Activated CD8-positive, alpha-beta memory T cell treated with anti-CD3 and anti-CD28 coated beads for 1 hour (primary cell): Measurements from ENCODE around the gene GSTA4.
"Not testable (repeated sequence)": the region's sequence is repeated elsewhere in the genome, so short reads cannot be mapped to it uniquely, and the experiment has no call there.

Experiments
- DNase-seq, 2 donors: peaks; one replicate each; pipeline ENCODE4 v3.0.0-alpha.2; 2020; ENCODE audit warnings: low read depth in 1 of 2; ENCODE audit errors: extremely low read depth in 1 of 2

GSTA4 gene

DNA sequence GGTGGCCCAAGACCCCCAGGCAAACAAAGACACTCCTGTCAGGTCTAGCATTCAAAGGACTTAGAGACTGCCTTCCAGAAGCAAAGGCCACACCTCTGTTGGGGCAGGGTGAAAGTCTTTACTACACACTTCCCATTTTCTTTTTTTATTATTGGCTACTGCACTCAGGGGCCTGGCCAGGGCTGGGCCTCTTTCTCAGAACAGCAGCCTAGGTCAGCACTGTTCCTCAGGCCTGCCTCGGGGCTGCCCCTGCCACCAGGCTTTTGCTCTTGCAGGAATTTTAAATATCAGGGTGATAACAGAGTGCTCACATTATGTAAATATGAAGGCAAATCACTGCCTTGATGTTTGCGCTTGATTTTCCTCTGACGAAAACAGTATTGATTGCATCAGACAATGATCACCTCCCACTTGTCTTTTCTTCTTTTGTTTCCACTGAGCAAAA lies 18.5 kb downstream of the GSTA4 start:
- DNase-seq: no peak

DNA sequence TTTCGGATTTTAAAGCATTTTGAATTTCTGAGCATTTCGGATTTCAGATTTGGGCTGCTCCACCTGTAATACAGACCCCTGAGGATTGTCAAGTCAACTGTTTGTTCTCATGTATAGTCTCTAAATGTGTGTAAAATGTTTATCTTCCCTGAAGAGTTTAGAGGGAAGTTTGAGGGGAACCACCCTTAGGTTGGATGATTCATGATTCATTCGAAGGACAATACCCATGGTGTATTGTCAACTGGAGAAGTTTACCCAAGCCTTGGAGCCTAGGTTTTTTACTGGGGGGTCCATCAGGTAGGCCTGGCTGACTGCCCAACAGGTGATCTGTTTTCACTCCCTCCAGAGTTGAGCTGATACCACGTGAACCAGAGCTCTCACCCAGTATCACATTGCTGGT lies 18.9 kb downstream of the GSTA4 start:
- no peak for DNase-seq

DNA sequence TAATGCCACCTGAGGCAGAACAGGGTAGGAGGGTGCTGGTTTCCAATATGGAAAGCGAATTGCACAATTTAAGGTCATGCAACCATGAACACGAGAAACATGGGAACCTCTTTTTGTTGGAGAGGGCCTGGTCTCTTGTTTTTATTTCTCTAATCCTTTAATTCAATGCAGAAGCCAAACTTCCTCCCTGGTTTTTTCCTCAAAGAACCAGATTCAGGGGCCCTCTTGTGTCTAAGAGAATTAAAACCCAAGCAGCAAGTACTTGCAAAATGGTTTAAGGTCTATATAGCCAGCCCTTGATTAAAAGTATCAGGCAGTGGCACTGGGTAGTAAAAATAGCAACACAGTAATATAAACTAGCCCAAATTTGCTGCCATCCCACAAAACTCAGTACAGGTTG lies 19.5 kb downstream of the GSTA4 start:
- no peak for DNase-seq

DNA sequence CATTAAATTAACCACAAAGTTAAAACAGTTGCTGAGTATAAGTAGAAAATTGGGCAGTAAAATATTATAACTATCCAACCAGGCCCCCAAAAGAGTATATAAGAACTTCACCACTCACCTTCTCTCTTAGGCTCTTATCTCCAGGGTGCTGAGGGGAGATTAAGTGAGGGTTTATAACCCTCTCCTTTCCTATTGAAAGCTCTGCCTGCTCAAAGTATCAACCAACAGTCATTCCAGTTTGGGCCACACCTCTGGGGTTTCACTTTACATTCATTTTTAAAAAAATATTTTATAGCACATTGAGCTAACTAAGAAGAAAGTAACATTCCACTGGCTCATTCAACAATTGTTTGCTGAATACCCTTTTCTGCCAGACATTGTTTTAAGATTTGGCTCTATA lies 22.1 kb downstream of the GSTA4 start:
- no peak for DNase-seq

DNA sequence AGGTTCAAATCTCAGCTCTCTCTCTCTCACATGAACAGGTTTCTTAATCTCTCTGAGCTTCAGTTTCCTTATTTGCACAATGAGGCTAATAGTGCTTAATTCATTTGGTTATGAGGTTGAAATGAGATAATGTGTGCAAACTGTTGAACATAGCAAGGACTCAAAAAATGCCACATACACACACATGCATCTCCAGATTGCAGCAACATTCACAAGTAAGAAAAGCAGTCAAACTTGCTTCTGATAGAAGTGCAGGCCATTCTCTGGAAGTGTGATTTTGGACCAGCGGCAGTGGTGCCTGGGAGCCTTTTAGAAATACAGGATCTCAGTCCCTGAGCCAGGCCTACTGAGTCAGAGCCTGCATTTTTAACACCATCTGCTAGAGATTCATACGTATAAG lies 25.7 kb downstream of the GSTA4 start:
- DNase-seq: no peak

DNA sequence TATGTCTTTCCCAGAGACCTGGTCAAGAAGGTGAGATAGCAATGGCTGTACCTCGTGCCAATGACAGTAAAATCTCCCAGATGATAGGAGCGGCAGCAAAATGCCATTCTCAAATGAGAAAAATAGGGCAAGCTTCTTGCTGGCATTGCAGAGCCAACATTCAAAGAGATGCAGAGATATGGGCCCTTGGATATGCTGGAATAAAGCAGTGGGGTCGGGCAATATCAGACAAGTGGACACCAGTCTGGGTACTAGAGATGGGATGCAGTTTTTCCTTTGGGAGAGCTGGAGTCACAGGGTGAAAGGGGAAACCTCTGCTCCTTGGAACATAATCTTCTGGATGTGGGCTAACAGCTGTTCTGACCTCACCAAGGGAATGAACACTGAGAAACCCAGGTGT lies 29.0 kb downstream of the GSTA4 start:
- no peak for DNase-seq

DNA sequence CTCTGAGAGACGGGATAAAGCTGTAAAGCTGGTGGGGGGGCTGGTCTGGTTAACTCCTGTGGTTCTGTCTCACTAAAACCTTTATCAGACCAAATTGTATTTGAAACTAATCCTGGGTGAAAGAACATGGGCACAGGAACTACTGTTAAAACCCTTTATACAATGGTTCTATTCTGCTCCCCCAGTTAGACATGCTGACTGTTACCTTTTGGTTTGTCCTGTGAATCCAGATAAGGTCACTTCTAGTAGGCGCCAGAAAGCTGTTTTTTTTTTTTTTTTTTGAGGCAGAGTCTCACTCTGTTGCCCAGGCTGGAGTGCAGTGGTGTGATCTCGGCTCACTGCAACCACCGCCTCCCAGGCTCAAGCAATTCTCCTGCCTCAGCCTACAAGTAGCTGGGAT lies 29.7 kb downstream of the GSTA4 start:
- no peak for DNase-seq

DNA sequence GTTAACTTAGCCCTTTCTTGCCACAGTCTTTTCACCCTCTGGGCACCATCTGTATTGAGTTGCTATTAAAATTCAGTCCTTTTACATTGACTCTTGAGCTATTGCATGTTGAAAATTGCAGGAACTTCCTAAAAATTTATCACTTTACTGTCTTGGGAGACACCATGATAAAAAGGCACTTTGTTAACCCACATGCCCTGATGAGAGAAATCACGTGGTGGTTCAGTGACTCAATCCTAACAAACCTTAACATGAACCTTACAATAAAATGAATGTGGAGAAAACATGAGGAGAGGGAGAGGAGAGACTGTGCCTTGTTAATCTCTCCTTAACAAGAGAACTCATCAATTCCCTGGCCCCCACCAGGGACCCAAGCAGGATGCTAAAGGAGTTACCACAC lies 30.8 kb downstream of the GSTA4 start:
- DNase-seq: no peak

DNA sequence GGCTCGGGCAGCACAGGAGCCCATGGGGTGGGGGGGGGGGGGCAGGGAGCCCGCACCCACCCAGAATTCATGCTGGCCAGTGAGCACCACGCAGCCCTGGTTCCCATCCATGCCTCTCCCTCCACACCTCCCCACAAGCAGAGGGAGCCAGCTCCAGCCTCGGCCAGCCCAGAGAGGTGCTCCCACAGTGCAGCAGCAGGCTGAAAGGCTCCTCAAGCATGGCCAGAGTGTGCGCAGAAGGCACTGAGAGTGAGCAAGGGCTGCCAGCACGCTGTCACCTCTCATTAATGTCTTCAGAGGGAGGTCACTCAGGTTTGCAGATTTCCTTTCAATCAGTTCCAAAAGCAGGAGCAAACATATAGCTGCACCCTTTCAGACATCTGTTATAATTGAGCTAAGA lies 32.4 kb downstream of the GSTA4 start:
- no peak for DNase-seq

DNA sequence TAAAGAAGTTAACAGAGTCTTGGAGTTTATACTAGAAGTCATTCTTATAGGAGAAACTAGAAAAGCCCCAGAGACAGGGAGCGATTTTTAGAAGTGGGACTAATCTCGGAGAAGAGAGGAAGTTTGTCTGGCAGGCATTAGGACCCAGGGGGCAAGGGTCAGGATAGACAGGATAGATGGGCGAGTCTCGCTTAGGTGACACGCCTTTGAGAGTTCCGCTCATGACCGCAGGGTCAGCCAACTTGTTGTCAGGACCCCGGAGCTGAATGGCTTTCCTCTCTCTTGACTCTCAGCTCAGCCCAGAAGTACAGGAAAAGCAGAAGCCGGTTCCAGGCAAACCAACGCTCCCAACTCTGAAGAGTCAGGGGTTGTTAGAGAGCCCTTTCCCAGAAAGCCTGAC lies 34.1 kb downstream of the GSTA4 start:
- DNase-seq: not testable (repeated sequence)

DNA sequence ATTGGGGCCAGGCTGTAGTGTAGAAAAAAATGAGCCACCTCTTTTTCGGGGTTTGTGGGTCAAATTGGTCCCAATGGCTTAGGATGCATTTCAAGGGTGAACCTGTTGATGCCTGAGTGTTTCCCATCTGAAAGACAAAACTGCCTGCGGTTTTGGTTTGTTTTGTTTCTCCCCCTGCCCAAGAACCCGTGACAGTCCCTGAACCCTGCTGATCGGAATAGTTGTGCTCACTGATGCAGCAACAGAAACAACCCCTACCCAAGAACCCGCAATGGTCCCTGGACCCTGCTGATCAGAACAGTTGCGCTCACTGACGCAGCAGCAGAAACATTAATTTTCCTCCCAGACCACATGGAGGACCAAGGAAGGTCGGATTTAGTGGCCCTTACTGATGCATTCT lies 34.9 kb downstream of the GSTA4 start:
- DNase-seq: not testable (repeated sequence)

DNA sequence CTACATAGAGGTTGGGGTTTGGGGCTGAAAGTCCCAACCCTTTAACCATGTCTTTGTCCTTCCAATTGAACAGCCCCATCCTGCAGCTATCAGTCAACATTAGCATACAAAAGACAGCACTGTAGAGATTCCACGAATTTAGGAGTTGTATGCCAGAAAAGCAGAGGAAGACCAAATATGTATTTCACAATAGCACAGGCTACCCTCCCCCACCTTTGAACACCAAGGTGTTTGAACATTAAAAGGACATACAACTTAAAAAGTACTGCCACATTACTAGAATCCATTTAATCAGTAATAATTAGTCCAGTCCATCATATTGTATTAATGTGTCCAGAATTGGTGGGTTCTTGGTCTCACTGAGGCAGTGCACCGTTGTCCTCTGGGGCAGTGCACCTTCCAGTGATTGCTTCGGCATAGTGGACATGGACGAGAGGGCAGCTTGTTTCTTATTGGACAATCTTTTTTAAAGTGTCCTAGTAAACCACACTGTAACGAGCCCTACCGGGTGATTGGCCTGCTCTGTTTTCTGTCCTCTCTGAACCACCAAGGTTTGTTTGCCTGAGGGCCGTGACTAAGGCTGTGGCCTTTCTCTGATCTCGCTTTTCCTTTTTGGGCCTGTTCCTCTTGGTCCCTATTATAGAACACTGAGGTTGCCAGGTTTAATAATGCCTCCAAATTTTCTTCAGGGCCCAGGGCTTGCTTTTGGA lies 36.4 kb downstream of the GSTA4 start:
- DNase-seq: no peak

DNA sequence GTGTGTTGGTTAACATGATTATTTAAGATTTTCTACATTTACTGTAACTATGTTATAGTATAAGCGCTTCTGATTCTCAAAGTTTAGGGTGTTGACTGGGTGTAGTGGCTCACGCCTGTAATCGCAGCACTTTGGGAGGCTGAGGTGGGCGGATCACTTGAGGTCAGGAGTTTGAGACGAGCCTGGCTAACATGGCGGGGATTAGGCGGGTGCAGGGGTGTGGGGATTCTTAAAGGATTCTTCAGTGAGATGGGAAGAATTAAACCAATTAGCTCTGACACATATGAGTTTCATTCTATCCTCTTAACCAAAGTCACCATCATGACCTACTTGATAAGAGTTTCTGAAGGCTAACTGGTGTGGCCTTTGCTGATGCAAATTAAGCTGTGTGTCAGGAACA lies 39.2 kb downstream of the GSTA4 start:
- no peak for DNase-seq

DNA sequence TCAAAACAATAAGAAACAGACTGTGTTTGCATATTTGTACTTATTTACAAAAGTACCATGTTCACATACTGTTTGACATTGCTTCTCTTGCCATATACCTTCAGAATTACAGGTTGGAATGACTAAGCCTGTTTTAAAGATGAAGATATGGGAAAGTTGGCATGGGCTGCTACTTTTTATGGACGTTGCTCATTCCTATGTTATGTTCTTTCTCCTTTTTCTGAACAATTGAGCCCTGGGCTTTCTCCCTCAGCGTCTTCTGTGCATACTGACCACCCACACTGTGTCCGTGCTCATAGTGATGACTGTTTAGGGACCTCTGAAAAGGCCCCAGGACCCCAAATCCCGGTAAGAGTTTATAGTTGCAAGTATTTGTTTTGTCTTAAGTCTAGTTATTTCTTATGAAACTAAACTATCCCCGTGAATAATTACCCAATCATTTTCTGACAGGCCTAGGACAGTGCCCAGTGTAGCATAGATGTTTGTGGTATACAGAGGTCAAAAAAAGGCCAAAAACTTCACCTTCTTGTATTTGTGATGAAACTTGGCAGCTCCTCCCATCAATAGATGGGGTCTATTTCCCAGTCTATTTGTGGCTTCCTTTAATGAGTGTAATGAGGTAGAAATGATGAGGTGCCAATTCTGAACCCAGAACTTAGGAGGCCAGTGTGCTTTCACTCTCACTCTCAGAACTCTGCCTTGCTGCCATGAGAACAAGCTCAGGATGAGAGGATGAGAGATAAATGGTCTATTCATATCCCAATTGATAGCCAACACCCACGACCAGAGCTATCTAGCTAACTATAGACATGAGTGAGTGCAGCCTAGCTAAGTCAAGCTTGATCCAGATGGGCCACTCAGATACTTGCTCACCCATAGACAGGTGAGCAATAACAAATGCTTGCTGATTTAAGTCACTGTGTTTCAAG lies 40.9 kb downstream of the GSTA4 start:
- DNase-seq: no peak

DNA sequence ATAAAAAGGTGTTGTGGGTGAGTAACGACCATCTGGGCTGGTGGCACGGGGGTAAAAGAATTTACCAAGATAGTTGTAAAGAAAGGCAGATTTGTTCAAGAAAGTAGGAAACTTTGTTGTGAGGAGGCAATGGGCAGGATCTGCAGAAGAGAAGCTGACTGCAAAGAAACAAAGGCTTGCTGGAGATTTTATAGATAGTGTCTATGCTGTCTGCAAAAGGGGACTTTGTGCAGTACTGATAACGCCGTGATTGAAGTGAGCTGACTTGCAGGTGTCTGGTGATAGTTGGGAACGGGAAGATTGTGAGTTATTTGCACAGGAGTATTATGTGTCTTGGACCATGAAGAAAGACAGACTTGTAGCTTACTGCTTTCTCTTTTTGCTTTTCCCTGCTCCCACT lies 48.8 kb downstream of the GSTA4 start:
- DNase-seq: no peak

DNA sequence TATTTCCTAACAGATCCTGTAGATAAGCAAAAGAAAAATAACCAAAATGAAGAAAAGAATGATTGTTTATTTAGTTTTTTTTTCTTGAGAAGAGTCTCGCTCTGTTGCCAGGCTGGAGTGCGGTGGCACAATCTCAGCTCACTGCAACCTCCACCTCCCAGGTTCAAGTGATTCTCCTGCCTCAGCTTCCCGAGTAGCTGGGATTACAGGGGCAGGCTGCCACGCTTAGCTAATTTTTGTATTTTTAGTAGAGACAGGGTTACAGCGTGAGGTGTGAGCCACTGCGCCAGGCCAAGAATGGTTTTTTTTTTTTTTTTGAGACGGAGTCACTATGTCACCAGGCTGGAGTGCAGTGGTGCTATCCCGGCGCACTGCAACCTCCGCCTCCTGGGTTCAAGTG lies 52.3 kb downstream of the GSTA4 start:
- DNase-seq: not testable (repeated sequence)

DNA sequence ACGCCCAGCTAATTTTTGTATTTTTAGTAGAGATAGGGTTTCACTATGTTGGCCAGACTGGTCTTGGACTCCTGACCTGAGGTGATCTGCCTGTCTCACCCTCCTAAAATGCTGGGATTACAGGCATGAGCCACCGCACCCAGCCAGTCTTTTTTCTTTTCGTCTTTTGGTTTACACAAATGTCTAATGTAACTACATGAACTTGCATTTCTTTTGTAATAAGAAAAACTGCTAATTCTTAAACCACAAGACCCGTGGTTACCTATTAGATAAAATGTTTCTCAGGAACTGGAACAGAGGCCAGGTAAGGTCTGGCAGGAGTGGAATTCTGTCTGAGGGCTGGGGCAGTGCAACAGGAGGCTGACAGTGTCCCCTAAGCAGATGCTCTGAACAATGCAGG lies 52.9 kb downstream of the GSTA4 start:
- DNase-seq: no peak

DNA sequence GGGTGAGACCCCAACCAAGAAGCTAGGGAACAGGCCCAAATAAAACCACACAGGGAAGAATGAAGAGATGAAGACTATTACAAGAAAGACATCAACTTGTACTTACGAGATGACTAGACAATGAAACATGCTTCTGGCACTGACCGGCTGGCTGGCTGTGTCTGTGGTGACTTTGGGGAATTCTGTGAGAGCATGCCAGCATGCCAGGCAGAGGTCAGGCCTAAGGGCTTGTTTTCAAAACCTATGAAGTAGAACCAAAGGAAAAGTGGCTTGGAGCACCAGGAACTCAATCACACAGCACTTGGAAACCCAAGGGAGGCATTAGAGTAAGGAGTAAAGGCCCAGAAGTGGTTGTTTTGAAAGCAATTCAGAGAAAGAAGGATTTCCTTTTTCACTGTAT lies 57.2 kb downstream of the GSTA4 start:
- no peak for DNase-seq

DNA sequence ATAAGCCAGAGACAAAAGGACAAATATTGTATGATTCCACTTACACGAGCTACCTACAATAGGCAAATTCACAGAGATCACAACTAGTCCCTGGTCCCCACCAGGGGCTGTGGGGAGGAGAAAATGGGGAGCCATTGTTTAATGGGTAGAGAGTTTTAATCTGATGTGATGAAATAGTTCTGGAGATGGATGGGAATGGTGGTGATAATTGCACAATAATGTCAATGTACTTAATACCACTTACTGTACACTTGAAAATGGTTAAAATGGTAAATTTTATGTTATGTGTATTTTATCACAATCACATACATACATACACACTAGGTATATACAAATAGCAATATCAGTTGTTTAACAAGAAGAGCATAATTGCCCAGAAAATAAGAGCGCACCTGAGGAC lies 61.3 kb downstream of the GSTA4 start:
- DNase-seq: no peak

DNA sequence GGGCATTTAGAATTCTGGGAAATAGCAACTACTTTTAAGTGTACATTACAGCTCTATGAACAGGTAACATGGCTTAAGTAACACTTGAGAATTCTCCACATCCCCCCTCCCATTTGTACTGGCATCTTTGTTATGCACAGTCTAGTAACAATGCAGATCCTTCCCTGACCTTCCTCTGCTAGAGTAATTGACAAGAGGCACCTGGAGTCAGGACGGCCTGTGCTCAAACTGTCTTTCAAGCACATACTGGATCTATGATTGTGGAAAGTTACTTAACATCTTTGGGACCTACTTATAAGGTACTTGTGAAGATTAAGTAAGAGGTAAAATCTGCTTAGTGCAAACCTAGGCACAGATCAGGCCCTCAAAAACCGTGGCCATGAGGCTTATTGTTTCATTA lies 63.7 kb downstream of the GSTA4 start:
- DNase-seq: no peak

DNA sequence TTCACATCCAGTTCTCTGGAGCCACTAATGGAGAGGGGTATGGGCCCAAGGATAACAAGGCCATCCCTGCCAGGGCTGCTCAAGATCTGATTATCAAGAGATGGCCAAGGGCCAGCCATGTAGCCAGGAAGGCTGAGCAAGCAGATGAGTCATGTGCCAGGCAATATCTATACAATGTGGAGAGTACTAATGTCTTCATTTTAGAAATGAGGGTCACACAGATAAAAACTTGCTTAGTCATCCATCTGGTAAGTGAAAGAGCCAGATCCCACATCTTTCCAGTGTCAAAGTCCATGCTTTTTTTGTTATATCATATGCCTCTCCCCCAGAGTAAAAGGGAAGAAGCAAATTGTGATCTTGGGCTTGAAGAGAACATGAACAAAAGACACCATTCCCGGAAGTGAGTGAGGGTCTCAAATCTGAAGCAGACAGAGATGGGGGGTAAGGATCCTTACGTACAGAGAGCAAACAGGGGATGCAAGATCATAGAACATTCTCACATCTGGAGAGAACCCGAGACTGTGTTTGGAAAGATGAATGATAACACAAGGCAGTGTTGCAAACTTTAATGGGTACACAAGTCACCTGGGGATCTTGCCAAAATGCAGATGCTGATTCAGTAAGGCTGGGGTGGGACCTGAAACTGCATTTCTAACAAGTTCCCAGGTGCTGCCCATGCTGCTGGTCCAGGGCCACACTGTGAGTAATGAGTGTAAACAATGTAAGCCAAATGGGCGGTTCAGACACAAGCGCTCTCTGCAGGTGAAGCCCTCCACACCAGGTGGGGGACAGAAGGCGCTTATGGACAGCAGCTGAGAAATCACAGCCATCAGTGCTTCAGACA lies 65.5 kb downstream of the GSTA4 start:
- no peak for DNase-seq
